ENCODE results near the gene THSD4.

The THSD4 gene

DNA sequence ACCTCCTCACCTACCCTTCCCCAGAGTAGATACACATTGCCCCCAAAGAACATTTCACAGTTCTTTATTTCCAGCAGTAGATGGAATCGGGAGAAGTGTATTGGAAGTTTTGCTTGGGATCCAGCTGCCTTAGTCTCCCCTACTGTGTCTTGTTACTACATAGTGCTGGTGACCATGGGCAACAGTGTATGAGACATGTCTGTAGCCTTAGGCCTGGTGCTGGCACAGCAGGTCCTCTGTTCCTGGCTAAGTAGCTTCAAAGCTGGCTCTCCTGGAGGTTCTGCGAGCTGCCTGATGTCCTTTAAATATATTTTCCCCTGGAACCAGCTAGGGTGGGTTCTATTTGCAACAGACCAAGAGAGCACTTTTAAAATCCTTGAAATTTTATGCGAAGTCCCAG, 174.7 kb downstream of the THSD4 start:
- no peak for DNase-seq (ENCODE audit: low read depth)
- TF ChIP-seq, protein P1, sequence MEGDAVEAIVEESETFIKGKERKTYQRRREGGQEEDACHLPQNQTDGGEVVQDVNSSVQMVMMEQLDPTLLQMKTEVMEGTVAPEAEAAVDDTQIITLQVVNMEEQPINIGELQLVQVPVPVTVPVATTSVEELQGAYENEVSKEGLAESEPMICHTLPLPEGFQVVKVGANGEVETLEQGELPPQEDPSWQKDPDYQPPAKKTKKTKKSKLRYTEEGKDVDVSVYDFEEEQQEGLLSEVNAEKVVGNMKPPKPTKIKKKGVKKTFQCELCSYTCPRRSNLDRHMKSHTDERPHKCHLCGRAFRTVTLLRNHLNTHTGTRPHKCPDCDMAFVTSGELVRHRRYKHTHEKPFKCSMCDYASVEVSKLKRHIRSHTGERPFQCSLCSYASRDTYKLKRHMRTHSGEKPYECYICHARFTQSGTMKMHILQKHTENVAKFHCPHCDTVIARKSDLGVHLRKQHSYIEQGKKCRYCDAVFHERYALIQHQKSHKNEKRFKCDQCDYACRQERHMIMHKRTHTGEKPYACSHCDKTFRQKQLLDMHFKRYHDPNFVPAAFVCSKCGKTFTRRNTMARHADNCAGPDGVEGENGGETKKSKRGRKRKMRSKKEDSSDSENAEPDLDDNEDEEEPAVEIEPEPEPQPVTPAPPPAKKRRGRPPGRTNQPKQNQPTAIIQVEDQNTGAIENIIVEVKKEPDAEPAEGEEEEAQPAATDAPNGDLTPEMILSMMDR (IDR thresholded peaks at IDR 0.05; ENCODE audit: control insufficient read depth, extremely low read depth, insufficient read depth), result no peak
- no peak overlapping the region for H3K4me3 ChIP-seq (ENCODE audit: low read depth, low read length)

DNA sequence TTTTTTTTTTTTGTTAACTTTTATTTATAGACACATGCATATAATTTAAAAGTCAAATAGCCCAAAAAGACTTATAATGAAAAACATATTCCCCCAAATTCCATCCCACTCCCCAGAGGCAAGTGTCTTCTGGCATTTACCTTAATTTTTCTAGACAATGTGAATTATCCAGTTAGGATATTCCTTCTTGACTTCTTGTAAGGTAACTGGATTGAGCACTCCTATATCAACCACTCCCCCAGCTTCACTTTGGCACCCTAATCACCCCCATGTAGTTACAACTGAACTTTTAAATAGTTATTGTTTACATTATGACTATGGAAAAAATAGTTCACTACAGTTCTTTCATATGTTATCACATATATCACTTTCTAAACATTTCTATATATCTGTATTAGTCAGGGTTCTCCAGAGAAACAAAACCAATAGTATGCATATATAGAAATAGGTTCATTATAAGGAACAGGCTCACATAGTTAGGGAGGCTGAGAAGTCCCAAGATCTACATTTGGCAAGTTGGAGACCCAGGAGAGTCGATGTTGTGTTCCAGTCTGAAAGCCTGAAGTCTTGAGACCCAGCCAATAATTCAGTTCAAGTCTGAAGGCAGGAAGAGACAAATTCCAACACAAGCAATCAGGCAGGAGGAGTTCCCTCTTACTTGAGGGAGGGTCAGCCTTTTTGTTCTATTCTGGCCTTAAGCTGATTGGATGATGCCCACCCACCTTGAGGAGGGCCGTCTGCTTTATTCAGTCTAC, 175.8 kb downstream of the THSD4 start:
- DNase-seq (ENCODE audit: low read depth), result no peak
- TF ChIP-seq, protein P1 (IDR thresholded peaks at IDR 0.05; ENCODE audit: control insufficient read depth, extremely low read depth, insufficient read depth), result no peak
- H3K4me3 ChIP-seq (ENCODE audit: low read depth, low read length), result no peak overlapping the region

DNA sequence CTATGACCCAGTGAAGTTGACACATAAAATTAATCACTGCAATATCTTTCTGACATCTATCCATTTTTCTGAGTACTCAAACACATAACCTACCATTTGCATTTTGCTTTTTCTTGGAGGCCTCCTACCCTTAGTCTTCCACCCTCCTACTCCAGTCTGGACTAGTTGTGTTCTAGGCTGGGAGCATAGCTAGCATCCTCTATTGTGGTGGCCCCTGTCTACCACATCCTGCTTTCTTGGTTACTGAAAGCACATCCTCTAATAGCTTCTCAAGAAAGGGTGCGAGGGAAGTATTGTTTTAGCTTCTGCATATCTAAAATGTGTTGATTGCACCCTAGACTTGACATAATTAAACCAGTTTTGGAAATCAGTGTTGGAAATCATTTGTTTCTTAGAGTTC, 176.5 kb downstream of the THSD4 start:
- no peak overlapping the region for H3K4me3 ChIP-seq (ENCODE audit: low read depth, low read length)
- TF ChIP-seq, protein P1 (IDR thresholded peaks at IDR 0.05; ENCODE audit: control insufficient read depth, extremely low read depth, insufficient read depth), result no peak
- no peak for DNase-seq (ENCODE audit: low read depth)

DNA sequence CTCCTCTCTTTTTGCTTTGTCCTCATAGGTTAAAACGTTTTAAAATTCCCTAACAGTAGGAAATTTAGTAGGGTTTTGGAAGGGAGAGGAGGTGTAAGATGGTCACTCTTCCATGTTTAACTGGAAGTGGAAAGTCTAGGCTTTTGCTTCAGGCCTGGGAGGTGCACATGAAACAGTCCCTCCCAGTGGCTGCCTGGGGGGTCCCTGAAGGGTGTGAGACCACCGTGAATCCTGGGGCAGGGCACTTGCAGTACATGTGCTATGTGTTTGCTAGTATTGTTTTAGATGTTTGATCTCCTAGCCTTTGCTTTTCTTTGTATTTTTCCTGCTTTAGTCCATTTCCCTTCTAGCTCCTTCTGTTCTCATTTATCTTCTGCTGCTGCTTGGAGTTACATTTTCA, 178.5 kb downstream of the THSD4 start:
- TF ChIP-seq, protein P1 (IDR thresholded peaks at IDR 0.05; ENCODE audit: control insufficient read depth, extremely low read depth, insufficient read depth), result no peak
- no peak overlapping the region for H3K4me3 ChIP-seq (ENCODE audit: low read depth, low read length)
- DNase-seq (ENCODE audit: low read depth), result no peak

DNA sequence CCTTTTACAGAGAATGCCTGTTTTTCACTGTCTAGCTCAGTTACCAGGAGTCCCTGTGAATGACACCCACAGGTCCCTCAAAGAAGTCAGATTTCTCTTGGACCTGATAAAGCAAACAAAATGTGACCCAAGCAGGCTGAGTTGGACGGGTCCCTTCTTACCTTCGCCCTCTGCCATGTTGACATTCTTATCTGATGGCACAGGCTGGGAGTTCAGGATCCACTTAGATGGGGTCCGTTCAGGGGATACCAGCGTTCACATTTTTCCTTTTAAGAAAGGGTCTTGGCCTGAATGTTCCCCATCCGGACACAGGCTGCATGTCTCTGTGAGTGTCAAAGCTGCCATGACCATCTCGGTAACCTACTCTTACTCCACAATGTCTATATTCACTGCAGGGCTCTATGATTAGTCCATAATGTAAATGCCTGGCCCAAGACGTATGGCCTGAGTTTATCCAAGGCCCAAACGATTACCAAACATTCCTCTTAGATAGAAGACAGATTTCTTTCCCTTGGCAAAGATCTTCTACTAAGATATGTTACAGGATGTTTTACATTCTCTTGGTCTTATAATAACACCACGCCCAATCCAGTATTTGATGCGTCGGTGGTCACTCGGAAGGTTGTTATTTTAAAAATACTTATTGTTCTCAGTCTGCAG, 179.1 kb downstream of the THSD4 start:
- DNase-seq (ENCODE audit: low read depth), result no peak
- TF ChIP-seq, protein P1 (IDR thresholded peaks at IDR 0.05; ENCODE audit: control insufficient read depth, extremely low read depth, insufficient read depth), result no peak
- H3K4me3 ChIP-seq (ENCODE audit: low read depth, low read length), result no peak overlapping the region

DNA sequence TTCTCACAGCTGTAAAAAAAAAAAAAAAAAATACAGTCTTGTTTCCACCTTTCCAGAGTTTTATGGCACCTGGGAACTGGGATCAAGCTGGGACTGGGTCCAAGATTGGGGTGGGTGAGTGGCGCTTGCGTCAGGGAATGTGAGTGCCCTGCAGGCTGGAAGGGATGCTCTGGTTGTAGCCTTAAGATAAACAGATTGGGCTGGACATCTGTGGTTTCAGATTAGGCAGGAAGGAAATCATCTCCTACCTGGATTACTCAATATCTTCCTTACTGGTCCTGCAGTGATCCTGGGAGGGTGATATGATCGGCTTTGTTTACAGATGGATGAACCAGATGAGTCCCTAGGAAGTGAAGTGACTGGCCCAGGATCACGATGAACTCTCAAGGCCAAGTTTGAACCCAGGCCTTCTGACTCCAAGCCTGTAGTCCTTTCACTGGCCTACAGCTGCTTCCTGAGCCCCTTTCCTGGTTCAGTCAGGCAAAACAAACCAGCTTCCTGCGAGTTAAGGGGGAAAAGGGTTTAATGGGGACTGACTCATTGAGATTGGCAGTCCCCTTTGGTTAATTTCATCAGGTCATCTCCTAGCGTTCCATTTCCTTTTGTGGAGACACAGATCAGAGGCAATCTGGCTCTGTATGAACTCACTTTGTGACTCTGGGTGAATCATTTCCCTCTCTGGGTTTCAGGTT, 179.8 kb downstream of the THSD4 start:
- TF ChIP-seq, protein P1 (IDR thresholded peaks at IDR 0.05; ENCODE audit: control insufficient read depth, extremely low read depth, insufficient read depth), result no peak
- H3K4me3 ChIP-seq (ENCODE audit: low read depth, low read length), result no peak overlapping the region
- DNase-seq (ENCODE audit: low read depth), result no peak
